Measurements from ENCODE around the gene COPE. TPM values are rescaled to one million over a fixed set of nuclear protein-coding genes. Genes with fewer than 3 reads are reported as not detected.

Gene COPE
- total RNA-seq, 1 donor from 2014 or later, result 67.8 TPM

DNA sequence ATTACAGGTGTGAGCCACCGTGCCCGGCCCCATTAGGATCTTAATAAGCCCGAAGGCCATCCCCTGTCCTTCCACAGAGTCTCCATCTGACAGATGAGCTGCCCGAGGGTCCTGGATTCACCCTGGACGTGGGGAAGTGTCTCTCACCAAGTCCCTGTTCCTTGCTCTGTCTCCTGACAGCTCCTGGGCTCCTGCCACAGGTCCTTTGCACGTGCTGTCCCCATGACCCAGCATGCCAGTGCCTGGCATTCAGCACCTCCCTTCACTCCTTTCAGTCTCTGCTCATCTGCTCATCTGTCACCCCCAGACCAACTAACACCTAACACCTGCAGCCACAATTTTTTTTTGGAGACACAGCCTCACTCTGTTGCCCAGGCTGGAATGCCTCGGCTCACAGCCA, 37.7 kb downstream of the COPE start:
- no peaks in the 10 kb centered on the region for H3K27me3 ChIP-seq (ENCODE audit: control insufficient read depth in 3 of 3, insufficient read depth in 3 of 3, low read length in 3 of 3)
- no peak overlapping the region for H3K27ac ChIP-seq (ENCODE audit: low read depth, low read length)
- H3K4me1 ChIP-seq (ENCODE audit: control insufficient read depth in 3 of 3, insufficient read depth in 3 of 3, low read length in 3 of 3), result no peaks in the 10 kb centered on the region
- peaks cover 16 to 38% (median 17%) of the 10 kb centered on the region in 3 donors for H3K36me3 ChIP-seq (ENCODE audit: control insufficient read depth in 3 of 3, insufficient read depth in 3 of 3, low read length in 3 of 3)
- peaks cover 0 to 3% (median 0%) of the 10 kb centered on the region in 3 donors for H3K9me3 ChIP-seq (ENCODE audit: control insufficient read depth in 3 of 3, low read length in 3 of 3)
- H3K9ac ChIP-seq (ENCODE audit: low read depth in 1 of 3, low read length in 3 of 3), result no peak overlapping the region
- no peak overlapping the region for H3K4me3 ChIP-seq (ENCODE audit: low read length in 3 of 3)

DNA sequence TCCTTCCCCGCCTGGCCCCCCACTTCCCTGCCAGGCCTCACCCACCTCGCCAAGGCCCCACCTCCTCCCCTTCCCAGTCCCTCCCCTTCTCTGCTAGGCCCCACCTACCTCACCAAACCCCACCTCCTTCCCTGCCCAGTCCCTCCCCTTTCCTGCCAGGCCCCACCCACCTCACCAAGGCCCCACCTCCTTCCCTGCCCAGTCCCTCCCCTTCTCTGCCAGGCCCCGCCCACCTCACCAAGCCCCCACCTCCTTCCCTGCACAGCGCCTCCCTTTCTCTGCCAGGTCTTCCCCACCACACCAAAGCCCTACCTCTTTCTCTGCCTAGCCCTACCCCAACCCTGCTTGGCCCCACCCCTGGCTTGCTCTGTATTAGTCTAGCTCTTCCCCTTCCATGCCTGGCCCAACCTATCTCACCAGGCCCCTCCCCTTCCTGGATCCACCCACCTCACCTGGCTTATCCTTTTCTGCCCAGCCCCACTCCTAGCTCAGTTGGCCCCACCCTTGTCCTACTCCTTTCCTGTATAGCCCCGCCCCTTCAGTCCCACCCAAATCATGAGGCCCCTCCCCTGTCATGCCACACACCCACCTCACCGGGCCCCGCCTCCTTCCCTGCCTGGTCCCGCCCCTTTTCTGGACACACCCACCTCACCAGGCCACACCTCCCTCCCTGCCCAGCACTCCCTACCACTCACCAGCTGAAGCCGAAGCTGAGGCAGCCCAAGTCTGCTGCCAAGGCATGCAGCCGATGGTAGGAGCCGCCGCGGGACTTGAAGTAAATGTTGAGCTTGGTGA, 39.4 kb downstream of the COPE start:
- Histone ChIP-seq H3K9ac (ENCODE audit: low read depth in 1 of 3, low read length in 3 of 3) (no peak overlapping the region), H3K4me1 (ENCODE audit: control insufficient read depth in 3 of 3, insufficient read depth in 3 of 3, low read length in 3 of 3) (no peaks in the 10 kb centered on the region), H3K27me3 (ENCODE audit: control insufficient read depth in 3 of 3, insufficient read depth in 3 of 3, low read length in 3 of 3) (no peaks in the 10 kb centered on the region), H3K9me3 (ENCODE audit: control insufficient read depth in 3 of 3, low read length in 3 of 3) (peaks cover 0 to 3% (median 0%) of the 10 kb centered on the region in 3 donors), H3K27ac (ENCODE audit: low read depth, low read length) (no peak overlapping the region), H3K4me3 (ENCODE audit: low read length in 3 of 3) (no peak overlapping the region), H3K36me3 (ENCODE audit: control insufficient read depth in 3 of 3, insufficient read depth in 3 of 3, low read length in 3 of 3) (peaks cover 15 to 38% (median 17%) of the 10 kb centered on the region in 3 donors)

DNA sequence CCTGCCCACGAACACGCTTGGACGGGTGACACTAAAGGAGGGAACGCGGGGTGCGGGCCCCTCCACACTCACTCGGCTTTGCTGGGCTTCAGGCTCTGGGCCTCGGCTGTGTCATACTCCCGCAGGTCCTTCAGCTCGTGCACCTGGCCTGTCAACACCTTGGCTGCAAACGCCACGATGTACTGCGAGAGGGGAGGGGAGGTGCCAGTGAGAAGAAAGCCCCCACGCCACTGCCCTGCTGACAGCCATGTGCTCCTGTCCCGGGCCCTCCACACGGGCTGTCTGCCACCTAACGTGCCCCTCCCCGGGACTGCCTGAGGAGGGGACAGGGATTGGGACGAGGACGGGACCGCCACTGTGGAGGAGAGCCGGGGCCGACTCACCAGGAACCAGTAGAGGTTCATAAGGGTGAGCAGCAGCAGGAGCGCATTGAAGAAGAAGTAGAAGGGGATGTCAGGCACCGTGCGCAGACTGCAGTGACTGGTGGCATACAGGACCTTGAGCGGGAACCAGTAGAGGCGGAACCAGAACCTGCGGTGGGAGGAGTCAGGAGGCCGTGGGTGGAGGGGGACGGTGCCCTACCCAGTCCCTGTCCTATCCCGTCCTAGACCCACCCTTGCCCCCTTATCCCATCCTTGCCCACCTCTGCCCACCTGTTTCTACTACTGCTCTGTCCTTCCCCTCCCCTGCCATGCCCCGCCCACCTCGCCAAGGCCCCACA, 40.2 kb downstream of the COPE start:
- Histone ChIP-seq H3K9me3 (ENCODE audit: control insufficient read depth in 3 of 3, low read length in 3 of 3) (peaks cover 0 to 3% (median 0%) of the 10 kb centered on the region in 3 donors), H3K9ac (ENCODE audit: low read depth in 1 of 3, low read length in 3 of 3) (no peak overlapping the region), H3K27me3 (ENCODE audit: control insufficient read depth in 3 of 3, insufficient read depth in 3 of 3, low read length in 3 of 3) (no peaks in the 10 kb centered on the region), H3K27ac (ENCODE audit: low read depth, low read length) (no peak overlapping the region), H3K4me3 (ENCODE audit: low read length in 3 of 3) (no peak overlapping the region), H3K36me3 (ENCODE audit: control insufficient read depth in 3 of 3, insufficient read depth in 3 of 3, low read length in 3 of 3) (peaks cover 15 to 38% (median 16%) of the 10 kb centered on the region in 3 donors), H3K4me1 (ENCODE audit: control insufficient read depth in 3 of 3, insufficient read depth in 3 of 3, low read length in 3 of 3) (no peaks in the 10 kb centered on the region)

DNA sequence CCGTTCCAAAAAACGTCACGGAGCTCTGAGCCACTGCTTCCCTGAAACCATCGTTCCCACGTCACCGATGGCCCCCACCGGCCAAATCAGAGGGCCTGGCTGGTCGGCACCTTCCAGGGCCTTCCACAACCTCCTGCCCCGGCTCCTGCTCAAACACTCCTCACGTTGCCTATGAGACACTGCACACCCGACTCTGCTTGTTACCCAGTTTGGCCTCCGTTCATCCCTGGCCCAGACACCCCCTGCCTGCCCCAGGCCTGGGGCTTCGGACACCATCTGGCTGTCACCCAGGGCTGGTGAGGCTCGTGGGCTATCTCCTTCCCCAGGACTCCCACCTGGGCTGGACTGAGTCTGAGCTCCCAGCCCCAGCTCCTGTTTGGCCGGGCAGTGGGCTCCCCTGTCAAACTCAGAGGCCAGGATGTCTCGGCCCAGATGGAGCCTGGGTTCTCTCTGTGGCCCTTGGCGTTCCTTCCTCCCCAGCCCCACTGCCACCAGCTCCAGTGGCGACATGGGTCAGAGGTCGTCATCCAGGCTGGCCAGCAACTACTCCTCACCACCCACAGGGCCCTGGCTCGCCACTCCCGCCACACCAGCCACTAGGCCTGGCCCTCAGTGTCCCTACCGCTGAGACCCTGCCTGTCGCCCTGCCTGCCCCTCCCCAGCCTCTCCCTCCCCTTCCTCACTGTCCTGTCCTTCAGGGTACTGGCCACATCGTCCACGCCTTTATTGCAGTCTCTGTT, 41.0 kb downstream of the COPE start:
- Histone ChIP-seq H3K4me3 (ENCODE audit: low read length in 3 of 3) (no peak overlapping the region), H3K9me3 (ENCODE audit: control insufficient read depth in 3 of 3, low read length in 3 of 3) (peaks cover 0 to 3% (median 0%) of the 10 kb centered on the region in 3 donors), H3K27ac (ENCODE audit: low read depth, low read length) (no peak overlapping the region), H3K4me1 (ENCODE audit: control insufficient read depth in 3 of 3, insufficient read depth in 3 of 3, low read length in 3 of 3) (no peaks in the 10 kb centered on the region), H3K36me3 (ENCODE audit: control insufficient read depth in 3 of 3, insufficient read depth in 3 of 3, low read length in 3 of 3) (peaks cover 12 to 33% (median 15%) of the 10 kb centered on the region in 3 donors), H3K9ac (ENCODE audit: low read depth in 1 of 3, low read length in 3 of 3) (no peak overlapping the region), H3K27me3 (ENCODE audit: control insufficient read depth in 3 of 3, insufficient read depth in 3 of 3, low read length in 3 of 3) (no peaks in the 10 kb centered on the region)

DNA sequence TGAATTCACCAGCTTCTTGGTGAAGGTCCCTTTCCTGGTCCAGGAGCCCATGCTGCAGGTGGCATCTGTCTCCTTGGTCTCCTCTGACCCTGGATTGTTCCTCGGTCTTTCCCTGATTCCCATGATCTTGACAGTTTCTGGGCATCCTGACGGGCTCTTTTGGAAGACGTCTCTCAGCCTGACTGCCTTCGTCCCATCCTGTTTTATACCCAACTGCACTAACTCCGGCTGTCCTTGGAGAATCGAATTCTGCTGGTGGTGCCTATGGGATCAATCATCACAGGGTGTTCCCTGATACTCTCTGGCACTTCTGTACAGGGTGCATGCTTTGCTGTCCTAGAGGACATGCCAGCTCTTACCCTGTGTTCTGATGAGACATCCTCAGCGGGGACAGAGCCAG, 42.3 kb downstream of the COPE start:
- Histone ChIP-seq H3K4me1 (ENCODE audit: control insufficient read depth in 3 of 3, insufficient read depth in 3 of 3, low read length in 3 of 3) (no peaks in the 10 kb centered on the region), H3K9me3 (ENCODE audit: control insufficient read depth in 3 of 3, low read length in 3 of 3) (peaks cover 0 to 3% (median 0%) of the 10 kb centered on the region in 3 donors), H3K36me3 (ENCODE audit: control insufficient read depth in 3 of 3, insufficient read depth in 3 of 3, low read length in 3 of 3) (peaks cover 12 to 30% (median 15%) of the 10 kb centered on the region in 3 donors), H3K27me3 (ENCODE audit: control insufficient read depth in 3 of 3, insufficient read depth in 3 of 3, low read length in 3 of 3) (no peaks in the 10 kb centered on the region), H3K27ac (ENCODE audit: low read depth, low read length) (no peak overlapping the region), H3K9ac (ENCODE audit: low read depth in 1 of 3, low read length in 3 of 3) (no peak overlapping the region), H3K4me3 (ENCODE audit: low read length in 3 of 3) (no peak overlapping the region)

DNA sequence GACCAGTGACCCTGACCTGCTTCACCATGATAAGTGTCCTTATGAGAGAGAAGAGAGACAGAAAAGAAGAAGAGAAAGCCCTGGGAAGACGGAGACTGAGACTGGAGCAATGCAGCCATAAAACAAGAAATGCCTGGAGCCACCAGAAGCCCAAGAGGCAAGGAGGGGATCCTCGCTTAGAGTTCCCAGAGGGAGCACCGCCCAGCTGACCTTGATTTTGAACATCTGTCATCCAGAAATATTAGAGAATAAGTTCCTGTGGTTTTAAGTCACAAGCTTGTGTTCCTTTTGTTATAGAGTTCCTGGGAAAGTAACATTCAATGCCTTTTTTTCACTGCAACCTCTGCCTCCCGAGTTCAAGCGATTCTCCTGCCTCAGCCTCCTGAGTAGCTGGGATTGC, 43.5 kb downstream of the COPE start:
- H3K36me3 ChIP-seq (ENCODE audit: control insufficient read depth in 3 of 3, insufficient read depth in 3 of 3, low read length in 3 of 3), result peaks cover 12 to 25% (median 12%) of the 10 kb centered on the region in 3 donors
- H3K27ac ChIP-seq (ENCODE audit: low read depth, low read length), result no peak overlapping the region

DNA sequence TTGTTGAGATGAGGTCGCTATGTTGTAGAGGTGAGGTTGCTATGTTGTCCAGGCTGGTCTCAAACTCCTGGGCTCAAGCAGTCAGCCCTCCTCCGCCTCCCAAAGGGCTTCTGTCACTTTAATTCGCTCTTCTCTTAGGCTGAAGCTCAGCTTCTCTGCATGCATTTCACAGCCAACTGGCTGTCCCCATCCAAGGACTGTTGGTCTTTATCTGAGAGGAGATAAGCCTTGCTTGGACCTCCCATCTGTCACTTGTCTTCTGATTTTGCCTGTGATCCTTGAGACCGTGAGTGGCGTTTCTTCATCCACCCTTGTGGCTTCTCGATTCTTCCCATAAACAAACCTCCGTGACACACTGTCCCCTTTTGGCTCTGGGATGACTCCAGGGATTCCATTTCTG, 47.6 kb downstream of the COPE start:
- peaks cover 0 to 4% (median 4%) of the 10 kb centered on the region in 3 donors for H3K27me3 ChIP-seq (ENCODE audit: control insufficient read depth in 3 of 3, insufficient read depth in 3 of 3, low read length in 3 of 3)
- H3K9me3 ChIP-seq (ENCODE audit: control insufficient read depth in 3 of 3, low read length in 3 of 3), result no peaks in the 10 kb centered on the region
- H3K9ac ChIP-seq (ENCODE audit: low read depth in 1 of 3, low read length in 3 of 3), result no peak overlapping the region
- peaks cover 10 to 15% (median 10%) of the 10 kb centered on the region in 3 donors for H3K36me3 ChIP-seq (ENCODE audit: control insufficient read depth in 3 of 3, insufficient read depth in 3 of 3, low read length in 3 of 3)
- H3K27ac ChIP-seq (ENCODE audit: low read depth, low read length), result no peak overlapping the region
- H3K4me1 ChIP-seq (ENCODE audit: control insufficient read depth in 3 of 3, insufficient read depth in 3 of 3, low read length in 3 of 3), result no peaks in the 10 kb centered on the region
- H3K4me3 ChIP-seq (ENCODE audit: low read length in 3 of 3), result no peak overlapping the region

More for the DNA sequence above, 43.5 kb downstream of the COPE start:
- Histone ChIP-seq H3K9me3 (ENCODE audit: control insufficient read depth in 3 of 3, low read length in 3 of 3) (peaks cover 0 to 3% (median 0%) of the 10 kb centered on the region in 3 donors), H3K4me3 (ENCODE audit: low read length in 3 of 3) (no peak overlapping the region), H3K4me1 (ENCODE audit: control insufficient read depth in 3 of 3, insufficient read depth in 3 of 3, low read length in 3 of 3) (no peaks in the 10 kb centered on the region), H3K27me3 (ENCODE audit: control insufficient read depth in 3 of 3, insufficient read depth in 3 of 3, low read length in 3 of 3) (peaks cover 0 to 2% (median 1%) of the 10 kb centered on the region in 3 donors), H3K9ac (ENCODE audit: low read depth in 1 of 3, low read length in 3 of 3) (no peak overlapping the region)

DNA sequence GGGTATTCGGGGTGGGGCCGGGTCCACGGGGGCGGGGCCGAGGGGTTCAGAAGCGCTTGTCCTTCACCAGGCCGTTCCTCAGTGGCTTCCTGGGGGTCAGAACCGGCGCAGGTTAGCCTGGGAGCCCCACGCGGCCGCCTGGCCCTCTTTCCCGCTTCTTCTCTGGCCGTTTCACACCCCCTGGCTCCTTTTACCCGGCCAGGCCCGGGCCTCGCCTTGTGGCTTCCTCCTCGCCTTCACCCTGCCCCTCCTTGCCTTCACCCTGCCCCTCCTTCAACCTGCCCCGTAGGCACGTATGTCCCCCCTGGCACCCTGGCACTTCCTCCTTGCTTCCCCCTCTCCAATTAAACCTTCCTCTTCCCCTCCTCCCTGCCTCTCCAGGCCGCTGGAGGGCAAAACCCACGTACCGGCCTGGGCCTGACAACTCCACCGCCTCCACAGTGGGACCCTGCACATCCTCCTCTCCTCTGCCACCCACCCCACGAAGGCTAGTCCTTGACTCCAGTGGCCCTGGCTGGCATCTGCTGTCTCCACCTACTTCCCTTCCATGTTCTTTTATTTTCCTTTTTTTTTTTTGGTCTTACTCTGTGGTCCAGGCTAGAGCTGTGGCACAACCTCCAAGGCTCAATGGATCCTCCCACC, 48.5 kb downstream of the COPE start:
- Histone ChIP-seq H3K4me1 (ENCODE audit: control insufficient read depth in 3 of 3, insufficient read depth in 3 of 3, low read length in 3 of 3) (no peaks in the 10 kb centered on the region), H3K36me3 (ENCODE audit: control insufficient read depth in 3 of 3, insufficient read depth in 3 of 3, low read length in 3 of 3) (peaks cover 16 to 21% (median 18%) of the 10 kb centered on the region in 3 donors), H3K4me3 (ENCODE audit: low read length in 3 of 3) (no peak overlapping the region), H3K27me3 (ENCODE audit: control insufficient read depth in 3 of 3, insufficient read depth in 3 of 3, low read length in 3 of 3) (peaks cover 0 to 4% (median 4%) of the 10 kb centered on the region in 3 donors), H3K9ac (ENCODE audit: low read depth in 1 of 3, low read length in 3 of 3) (no peak overlapping the region), H3K9me3 (ENCODE audit: control insufficient read depth in 3 of 3, low read length in 3 of 3) (no peaks in the 10 kb centered on the region), H3K27ac (ENCODE audit: low read depth, low read length) (no peak overlapping the region)

DNA sequence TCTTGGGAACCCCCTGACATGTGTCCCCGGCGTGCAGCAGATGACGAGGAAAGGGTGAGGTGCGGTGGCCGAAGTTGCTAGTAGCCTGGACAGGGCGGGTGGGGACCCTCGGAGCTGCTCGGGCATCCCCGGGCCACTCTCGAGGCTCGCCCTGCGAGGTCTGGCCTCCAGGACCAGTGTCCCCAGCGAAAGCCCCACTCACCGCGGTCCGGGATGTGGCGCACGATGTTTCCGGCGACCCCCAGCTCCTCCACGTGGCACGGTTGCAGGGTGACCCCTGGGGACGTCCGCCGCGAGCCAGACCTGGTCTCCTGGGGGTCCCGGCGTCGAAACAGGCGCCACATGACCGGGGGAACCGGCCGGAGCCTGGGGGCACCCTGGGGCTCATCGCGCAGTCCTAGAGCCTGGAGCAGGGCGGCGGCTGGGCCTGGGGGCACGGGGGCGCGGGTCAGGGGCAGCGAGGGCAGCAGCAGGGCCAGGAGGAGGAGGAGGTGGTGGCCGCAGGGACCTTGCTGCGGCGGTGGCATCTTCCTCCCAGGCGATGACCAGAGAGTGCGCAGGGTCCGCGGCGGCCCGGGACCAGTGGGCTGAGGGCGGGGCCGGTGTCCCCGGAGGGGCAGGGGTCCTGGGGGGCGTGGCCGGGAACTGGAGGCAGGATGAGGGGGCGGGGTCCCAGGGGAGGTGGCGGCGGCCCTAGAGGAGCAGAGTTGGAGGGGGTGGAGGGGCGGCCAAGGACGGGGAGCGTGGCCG, 49.2 kb downstream of the COPE start:
- Histone ChIP-seq H3K27ac (ENCODE audit: low read depth, low read length) (no peak overlapping the region), H3K27me3 (ENCODE audit: control insufficient read depth in 3 of 3, insufficient read depth in 3 of 3, low read length in 3 of 3) (peaks cover 0 to 4% (median 4%) of the 10 kb centered on the region in 3 donors), H3K9me3 (ENCODE audit: control insufficient read depth in 3 of 3, low read length in 3 of 3) (no peaks in the 10 kb centered on the region), H3K4me3 (ENCODE audit: low read length in 3 of 3) (no peak overlapping the region), H3K9ac (ENCODE audit: low read depth in 1 of 3, low read length in 3 of 3) (no peak overlapping the region), H3K4me1 (ENCODE audit: control insufficient read depth in 3 of 3, insufficient read depth in 3 of 3, low read length in 3 of 3) (no peaks in the 10 kb centered on the region), H3K36me3 (ENCODE audit: control insufficient read depth in 3 of 3, insufficient read depth in 3 of 3, low read length in 3 of 3) (peaks cover 23 to 28% (median 24%) of the 10 kb centered on the region in 3 donors)

Measured in skeletal muscle tissue (tissue), 4 donors.